SK-N-SH (cell line): ENCODE measurements around the gene GRID2IP.

Experiments
- TAF1 ChIP-seq: IDR thresholded peaks from 2 replicates; pipeline ENCODE4 v1.6.1; 2012; ENCODE audit warnings: low read depth, mild to moderate bottlenecking, low read length, moderate library complexity, borderline replicate concordance
- TF ChIP-seq, protein P1 (sequence below): fragments of 200-600 bp; sonication (generic); IDR thresholded peaks from 2 replicates; pipeline ENCODE4 v1.6.1; 2017; ENCODE audit warnings: antibody characterized with exemption, mild to moderate bottlenecking, moderate library complexity

DNA sequence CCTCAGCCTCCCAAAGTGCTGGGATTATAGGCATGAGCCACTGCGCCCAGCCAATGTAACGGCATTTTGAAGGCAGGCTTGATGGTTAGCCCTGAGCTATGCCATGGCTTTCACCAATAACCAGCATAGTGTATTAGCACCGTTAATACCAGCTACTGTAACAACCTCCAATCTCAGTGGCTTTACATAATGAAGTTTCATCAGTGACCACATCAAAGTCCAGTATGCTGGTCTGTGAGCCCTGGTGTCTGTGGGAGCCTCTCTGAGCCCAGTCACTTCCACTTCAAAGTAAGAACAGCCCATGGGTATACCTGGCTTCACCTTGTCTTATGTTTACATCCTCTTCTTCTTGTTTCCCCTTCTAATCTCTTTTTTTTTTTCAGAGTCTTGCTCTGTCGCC is 14.4 kb upstream of the GRID2IP start:
- TF ChIP-seq, protein P1, sequence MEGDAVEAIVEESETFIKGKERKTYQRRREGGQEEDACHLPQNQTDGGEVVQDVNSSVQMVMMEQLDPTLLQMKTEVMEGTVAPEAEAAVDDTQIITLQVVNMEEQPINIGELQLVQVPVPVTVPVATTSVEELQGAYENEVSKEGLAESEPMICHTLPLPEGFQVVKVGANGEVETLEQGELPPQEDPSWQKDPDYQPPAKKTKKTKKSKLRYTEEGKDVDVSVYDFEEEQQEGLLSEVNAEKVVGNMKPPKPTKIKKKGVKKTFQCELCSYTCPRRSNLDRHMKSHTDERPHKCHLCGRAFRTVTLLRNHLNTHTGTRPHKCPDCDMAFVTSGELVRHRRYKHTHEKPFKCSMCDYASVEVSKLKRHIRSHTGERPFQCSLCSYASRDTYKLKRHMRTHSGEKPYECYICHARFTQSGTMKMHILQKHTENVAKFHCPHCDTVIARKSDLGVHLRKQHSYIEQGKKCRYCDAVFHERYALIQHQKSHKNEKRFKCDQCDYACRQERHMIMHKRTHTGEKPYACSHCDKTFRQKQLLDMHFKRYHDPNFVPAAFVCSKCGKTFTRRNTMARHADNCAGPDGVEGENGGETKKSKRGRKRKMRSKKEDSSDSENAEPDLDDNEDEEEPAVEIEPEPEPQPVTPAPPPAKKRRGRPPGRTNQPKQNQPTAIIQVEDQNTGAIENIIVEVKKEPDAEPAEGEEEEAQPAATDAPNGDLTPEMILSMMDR, result no peak
- no peak for TF ChIP-seq TAF1
